K562 (cell line): Measurements from ENCODE around the gene XPNPEP3. TPM values are rescaled to one million over a fixed set of nuclear protein-coding genes. Genes with fewer than 3 reads are reported as not detected.

Experiments used
- ATAC-seq: fragments of 200-7000 bp; cut with Tn5 transposase; 3 replicates; pipeline ENCODE4 v1.9.1; 2020; ENCODE audit warnings: moderate library complexity
- BruUV-seq: library from RNA; stranded (reverse); fragments of 400-500 nt; replicated peaks from 2 replicates; lab custom pipeline; 2021; lab: Mats Ljungman, UMichigan
- CTCF ChIA-PET: fragments of 300-600 bp; formaldehyde crosslinking; extraction: SDS; loops from one replicate; lab custom pipeline; 2021; ENCODE audit warnings: low intra/inter-chr PET ratio; lab: Yijun Ruan, JAX
- POLR2A ChIA-PET: fragments of 300-600, 350-650 bp; sonication (Branson Sonifier 250); formaldehyde crosslinking; extraction: SDS; loops from one replicate; lab custom pipeline; 2021; ENCODE audit warnings: antibody characterized with exemption, inconsistent platforms; lab: Yijun Ruan, JAX
- DNase-seq, 4 experiments: peaks; one replicate each; pipeline versions ENCODE4 v3.0.0 to v3.0.0-alpha.2; 2011 to 2018; ENCODE audit warnings: low spot score in 3 of 4, mixed read lengths in 3 of 4; ENCODE audit errors: extremely low read depth in 1 of 4
- FAIRE-seq: peaks from 2 replicates; lab custom pipeline; 2011; peaks lifted over from hg19 to GRCh38; lab: Jason Lieb, UNC
- H2AFZ ChIP-seq: 2 replicates; pipeline ENCODE4 v1.6.0; 2011; ENCODE audit warnings: low read depth, low read length, control low read depth, inconsistent platforms
- H3K27ac ChIP-seq: fragments of 200-600 bp; 3 replicates; pipeline ENCODE4 v1.8.0; 2011; ENCODE audit warnings: low read depth, mild to moderate bottlenecking, control low read depth, inconsistent platforms, low read length, moderate library complexity, mixed read lengths; ENCODE audit errors: extremely low read depth
- H3K27me3 ChIP-seq, 2 experiments: fragments of 300-600 bp in 1 of 2; 2 replicates in 1 of 2; 3 replicates in 1 of 2; pipeline versions ENCODE4 v1.6.0 to v1.8.0; 2011; ENCODE audit warnings: inconsistent platforms in 2 of 2, low read length in 2 of 2, mild to moderate bottlenecking in 1 of 2, mixed read lengths in 1 of 2, moderate library complexity in 1 of 2; ENCODE audit not compliant: control insufficient read depth in 2 of 2, insufficient read depth in 2 of 2
- H3K36me3 ChIP-seq: fragments of 300-600 bp; 3 replicates; pipeline ENCODE4 v1.8.0; 2011; ENCODE audit warnings: mild to moderate bottlenecking, low read length, inconsistent platforms; ENCODE audit not compliant: control insufficient read depth, insufficient read depth
- H3K4me1 ChIP-seq, 2 experiments: fragments of 200-600 bp in 1 of 2; replicated peaks in 1 of 2; 2 replicates in 1 of 2; 3 replicates in 1 of 2; pipeline versions ENCODE4 v1.5.1 to v1.8.0; 2011; ENCODE audit warnings: inconsistent platforms in 2 of 2, low read length in 2 of 2, mild to moderate bottlenecking in 1 of 2, mixed read lengths in 1 of 2, moderate library complexity in 1 of 2; ENCODE audit not compliant: control insufficient read depth in 2 of 2, insufficient read depth in 2 of 2
- H3K4me2 ChIP-seq: 2 replicates; pipeline ENCODE4 v1.6.1; 2011; ENCODE audit warnings: low read length, control low read depth, inconsistent platforms, mixed read lengths; ENCODE audit not compliant: insufficient read depth
- H3K4me3 ChIP-seq: fragments of 200-600 bp; sonication (generic), shearing (Covaris generic); 2 replicates; pipeline ENCODE4 v1.5.1; 2016; ENCODE audit warnings: control low read depth, inconsistent platforms
- H3K79me2 ChIP-seq: fragments of 200-600 bp; 3 replicates; pipeline ENCODE4 v1.8.0; 2011; ENCODE audit warnings: low read length, inconsistent platforms; ENCODE audit not compliant: control insufficient read depth, insufficient read depth
- H3K9ac ChIP-seq, 2 experiments: 2 replicates each; pipeline versions ENCODE4 v1.6.0 to v1.6.1; 2011; ENCODE audit warnings: low read depth in 2 of 2, low read length in 2 of 2, control low read depth in 1 of 2, inconsistent platforms in 1 of 2, mild to moderate bottlenecking in 1 of 2, mixed read lengths in 1 of 2; ENCODE audit not compliant: insufficient read depth in 1 of 2
- H3K9me1 ChIP-seq: one replicate; pipeline ENCODE4 v1.6.0; 2011; ENCODE audit warnings: inconsistent platforms, mild to moderate bottlenecking, low read length, moderate library complexity; ENCODE audit not compliant: control insufficient read depth, insufficient read depth
- H3K9me3 ChIP-seq: replicated peaks from 2 replicates; pipeline ENCODE4 v1.5.1; 2011; ENCODE audit warnings: low read depth, low read length, inconsistent platforms; ENCODE audit not compliant: control insufficient read depth, insufficient read depth
- H4K20me1 ChIP-seq: replicated peaks from 2 replicates; pipeline ENCODE4 v1.6.1; 2011; ENCODE audit warnings: low read length, inconsistent platforms, mixed read lengths; ENCODE audit not compliant: control insufficient read depth, insufficient read depth
- EP400 ChIP-seq: fragments of 450-650 bp; IDR thresholded peaks from 2 replicates; pipeline ENCODE4 v1.6.1; 2017; ENCODE audit warnings: antibody characterized with exemption, mild to moderate bottlenecking, moderate library complexity
- GABPA ChIP-seq: fragments of 200-800 bp; sonication (Bioruptor generic); conservative IDR thresholded peaks from 2 replicates; pipeline ENCODE4 v1.6.1; 2016; ENCODE audit warnings: low read depth, missing genetic modification characterization, missing compliant biosample characterization
- RB1 ChIP-seq: fragments of 450-650 bp; IDR thresholded peaks from 2 replicates; pipeline ENCODE4 v1.6.1; 2017; ENCODE audit warnings: low read depth, mild to moderate bottlenecking
- RNF2 ChIP-seq: sonication (generic); IDR thresholded peaks from 2 replicates; pipeline ENCODE4 v1.6.1; 2016
- SNIP1 ChIP-seq: fragments of 450-650 bp; IDR thresholded peaks from 2 replicates; pipeline ENCODE4 v1.7.1; 2017; ENCODE audit warnings: low read depth, mild to moderate bottlenecking
- ZBTB26 ChIP-seq: fragments of 450-650 bp; formaldehyde crosslinking; IDR thresholded peaks from 2 replicates; pipeline ENCODE4 v1.4.0; 2022; ENCODE audit warnings: missing genetic modification characterization
- ZNF175 ChIP-seq: fragments of 200-800 bp; sonication (Bioruptor generic); IDR thresholded peaks from 2 replicates; pipeline ENCODE4 v1.6.1; 2016; ENCODE audit warnings: low read depth, mild to moderate bottlenecking, missing genetic modification characterization, missing compliant biosample characterization
- ZNF507 ChIP-seq: conservative IDR thresholded peaks from 2 replicates; pipeline ENCODE4 v1.6.1; 2017; ENCODE audit warnings: missing genetic modification characterization, missing compliant biosample characterization
- ZNF518B ChIP-seq: fragments of 250-450 bp; sonication (Bioruptor Pico); IDR thresholded peaks from 2 replicates; pipeline ENCODE4 v1.5.0; 2021; ENCODE audit warnings: mild to moderate bottlenecking, moderate library complexity
- WGBS: fragments of 100-300 bp; shearing (Covaris generic); methylation state at CpG from one replicate; pipeline ENCODE4 v1.1.6; 2016; ENCODE audit warnings: low coverage, mixed read lengths; ENCODE audit not compliant: insufficient coverage; ENCODE audit errors: missing lambda C conversion rate; 5-methylcytosine and 5-hydroxymethylcytosine counted together
- in situ Hi-C: fragments of 300-500 bp; cut with MboI; formaldehyde crosslinking; loops from 4 replicates; pipeline ENCODE4 v1.15.0; 2018; ENCODE audit warnings: inconsistent platforms, mixed read lengths
- intact Hi-C: fragments of 100-400 bp; cut with micrococcal nuclease; formaldehyde crosslinking; loops from 2 replicates; pipeline ENCODE4 v1.14.2; 2022
- polyA plus RNA-seq, 8 experiments: library from polyadenylated mRNA; depleted of rRNA in 4 of 8; stranded (reverse) in 5 of 8; unstranded in 3 of 8; fragments of >200 nt; fragmentation: Nextera tagmentation in 2 of 8; fragmentation: Illumina TruSeq in 1 of 8; extraction: Ambion mirVana in 2 of 8; extraction: Trizol in 1 of 8; gene quantifications; 2 replicates each; pipeline versions ENCODE4 v1.2.1 to v1.2.3, GENCODE V29; 2011 to 2014; ENCODE audit warnings: inconsistent platforms in 1 of 8, missing spikeins in 1 of 8
- total RNA-seq, 7 experiments: library from RNA; depleted of rRNA in 6 of 7; stranded (reverse); fragments of >200 nt in 6 of 7; fragmentation: Illumina TruSeq in 2 of 7; extraction: Trizol in 2 of 7; gene quantifications; 2 replicates each; pipeline versions ENCODE4 v1.2.1 to v1.2.3, GENCODE V29; 2011 to 2021; ENCODE audit warnings: low replicate concordance in 1 of 7

Gene XPNPEP3
- total and polyA plus RNA-seq, 9 of the 15 experiments (the other 6 are each of a cell fraction or from before 2014, with no cell fraction given), result 9.1 to 22.6 (median 15.6) TPM

- TF ChIP-seq ZBTB26 (CRISPR knock-in tag), result no peak
- no peak for TF ChIP-seq ZNF518B (CRISPR knock-in tag)
These were observed 37.3 kb upstream of the XPNPEP3 start (continued) for GRCh38 chr22:40819599-40820140.

- H3K27ac ChIP-seq, result no peak overlapping the region
- FAIRE-seq (no peak), DNase-seq (no peak), ATAC-seq (no peak)
- H3K36me3 ChIP-seq, result peaks cover 34% of the 10 kb centered on the region; the same call in 2 of the 3 replicates
- POLR2A ChIA-PET, result interaction anchor here (0.6 to 0.7 kb wide), 3 partner anchors 102 to 1193 kb away, joined by 3 read pairs; no protein-coding TSS in a partner anchor
- no peak overlapping the region for H3K4me3 ChIP-seq
- no TSS peak for BruUV-seq
- 50% methylated on average over 1 of the region's 1 CpG for WGBS
- no peak overlapping the region for H3K4me2 ChIP-seq
- H4K20me1 ChIP-seq, result no peaks in the 10 kb centered on the region
- TF ChIP-seq SNIP1 (no peak), ZNF175 (no peak), EP400 (no peak), ZNF507 (tag) (no peak), GABPA (tag) (no peak), RNF2 (no peak), RB1 (no peak)
- no peaks in the 10 kb centered on the region for H3K9me1 ChIP-seq
- CTCF ChIA-PET, result interaction anchor here (0.6 kb wide), 1 partner anchor 13 kb away, joined by 3 read pairs; no protein-coding TSS in a partner anchor
- H3K79me2 ChIP-seq, result peaks cover 14% of the 10 kb centered on the region
- peaks cover 0 to 8% of the 10 kb centered on the region in 2 experiments; a peak in 2 of 5 replicates for H3K4me1 ChIP-seq
- no peak overlapping the region for H2AFZ ChIP-seq
- in situ Hi-C loops, result no loop called here
- no peaks in the 10 kb centered on the region for H3K27me3 ChIP-seq
- intact Hi-C loops, result no loop called here
- no peak overlapping the region for H3K9ac ChIP-seq
- no peaks in the 10 kb centered on the region for H3K9me3 ChIP-seq
These were observed 33.5 kb upstream of the XPNPEP3 start for GRCh38 chr22:40823426-40823825.
